GM21360 (cell line): ENCODE results near the gene ERGIC1.
"Not testable (repeated sequence)": the region's sequence is repeated elsewhere in the genome, so short reads cannot be mapped to it uniquely, and the experiment has no call there.

Experiments
- ATAC-seq: cut with Tn5 transposase; IDR thresholded peaks from one replicate; pipeline ENCODE4 v1.9.1; 2021; ENCODE audit warnings: mild to moderate bottlenecking, moderate library complexity; ENCODE audit not compliant: unreplicated experiment

ERGIC1 gene, protein sequence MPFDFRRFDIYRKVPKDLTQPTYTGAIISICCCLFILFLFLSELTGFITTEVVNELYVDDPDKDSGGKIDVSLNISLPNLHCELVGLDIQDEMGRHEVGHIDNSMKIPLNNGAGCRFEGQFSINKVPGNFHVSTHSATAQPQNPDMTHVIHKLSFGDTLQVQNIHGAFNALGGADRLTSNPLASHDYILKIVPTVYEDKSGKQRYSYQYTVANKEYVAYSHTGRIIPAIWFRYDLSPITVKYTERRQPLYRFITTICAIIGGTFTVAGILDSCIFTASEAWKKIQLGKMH

DNA sequence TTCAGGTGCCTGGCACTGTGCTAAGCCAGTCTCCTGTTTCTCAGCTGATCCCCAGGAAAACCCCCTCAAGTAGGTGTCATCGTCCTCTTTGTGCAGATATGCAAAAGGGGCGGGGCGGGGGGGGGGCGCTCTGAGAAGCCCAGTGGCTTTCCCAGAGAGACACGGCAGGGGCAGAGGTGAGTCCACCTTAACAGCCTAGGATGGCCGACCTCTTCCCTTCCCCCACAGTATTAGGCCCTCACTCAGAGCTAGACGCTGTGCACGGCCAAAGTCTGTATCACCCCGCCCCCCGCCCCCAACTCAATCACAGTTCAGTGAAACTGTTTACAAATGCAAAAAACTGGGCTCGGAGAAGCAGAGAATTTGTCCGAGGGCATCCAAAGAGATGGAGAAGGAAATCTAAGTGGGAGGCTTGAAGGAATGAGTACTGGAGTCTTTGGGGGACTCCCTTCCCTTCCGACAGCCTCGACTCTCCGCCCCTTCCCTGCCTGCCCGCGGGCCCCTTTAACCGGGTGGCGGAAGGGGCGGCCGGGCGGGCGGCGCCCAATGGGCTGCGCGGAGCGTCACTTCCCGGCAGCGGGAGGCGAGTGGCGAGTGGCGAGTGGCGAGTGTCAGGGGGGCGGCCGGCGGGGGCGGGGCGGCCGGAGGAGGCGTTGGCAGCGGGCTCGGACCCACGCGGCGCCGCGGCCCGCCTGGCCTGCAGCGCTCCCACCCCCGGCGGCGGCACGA is at the start of gene ERGIC1:
ERGIC1 (plus strand) TSS at position 566 of the 729 bp plus-strand sequence; CDS start at position 729, 163 bp downstream.
- peak; percentile 75 for ATAC-seq

DNA sequence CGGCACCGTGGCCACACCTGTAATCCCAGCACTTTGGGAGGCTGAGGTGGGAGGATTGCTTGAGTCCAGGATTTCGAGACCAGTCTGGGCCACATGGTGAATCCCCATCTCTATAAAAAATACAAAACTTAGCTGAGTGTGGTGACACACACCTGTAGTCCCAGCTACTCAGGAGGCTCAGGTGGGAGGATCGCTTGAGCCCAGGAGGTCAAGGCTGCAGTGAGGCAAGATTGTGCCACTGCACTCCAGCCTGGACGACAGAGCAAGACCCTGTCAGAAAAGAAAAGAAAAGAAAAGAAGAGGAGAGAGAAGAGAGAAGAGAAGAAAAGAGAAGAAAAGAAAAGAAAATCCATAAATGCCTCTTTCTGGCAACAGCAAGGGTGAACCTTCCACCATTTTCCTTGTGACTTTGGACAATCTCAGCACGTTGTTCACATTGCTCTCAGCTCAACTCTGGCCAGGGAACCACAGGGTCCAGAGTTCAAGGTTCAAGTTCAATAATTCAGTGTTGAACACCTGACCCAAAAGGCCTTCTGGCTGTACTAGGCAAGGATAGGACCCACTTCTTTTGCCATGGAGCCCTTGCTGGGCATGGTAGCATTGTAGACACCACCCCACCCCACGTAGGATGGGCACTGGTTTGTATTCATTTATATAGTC is 48.5 kb upstream of the ERGIC1 start:
- no peak for ATAC-seq

DNA sequence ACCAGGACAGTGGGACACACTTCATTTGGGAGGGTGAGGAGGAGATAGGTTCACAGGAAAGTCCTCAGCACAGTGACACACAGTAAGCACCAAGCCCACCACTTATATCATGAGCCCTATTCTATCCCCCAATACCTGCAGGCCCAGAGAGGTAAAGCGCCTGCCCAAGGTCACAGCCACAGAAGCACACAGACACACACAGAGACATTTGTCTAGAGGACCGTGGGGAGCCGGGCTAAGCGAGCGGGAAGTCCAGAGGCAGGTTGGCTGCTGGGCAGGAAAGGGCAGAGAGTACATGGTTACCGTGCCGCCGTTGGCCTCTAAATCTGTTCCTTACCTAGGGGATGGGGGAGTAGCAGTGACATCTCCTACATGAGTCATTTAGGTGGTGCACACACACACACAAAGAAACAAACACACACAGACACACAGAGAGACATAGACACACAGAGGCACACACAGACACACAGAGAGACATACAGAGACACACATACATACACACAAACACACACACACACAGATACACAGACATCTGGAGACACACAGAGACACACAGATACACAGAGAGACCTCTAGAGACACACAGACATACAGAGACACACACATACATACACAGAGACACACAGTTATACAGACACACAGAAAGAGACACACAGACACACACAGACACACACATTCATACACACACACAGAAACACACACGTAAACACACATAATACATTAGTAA is 47.2 kb upstream of the ERGIC1 start:
- no peak for ATAC-seq

- ATAC-seq, result not testable (repeated sequence)
Observed at GRCh38 chr5:172787538-172787937, 46.5 kb upstream of the ERGIC1 start.

- no peak for ATAC-seq
Observed at GRCh38 chr5:172788771-172789686, 45.0 kb upstream of the ERGIC1 start.

DNA sequence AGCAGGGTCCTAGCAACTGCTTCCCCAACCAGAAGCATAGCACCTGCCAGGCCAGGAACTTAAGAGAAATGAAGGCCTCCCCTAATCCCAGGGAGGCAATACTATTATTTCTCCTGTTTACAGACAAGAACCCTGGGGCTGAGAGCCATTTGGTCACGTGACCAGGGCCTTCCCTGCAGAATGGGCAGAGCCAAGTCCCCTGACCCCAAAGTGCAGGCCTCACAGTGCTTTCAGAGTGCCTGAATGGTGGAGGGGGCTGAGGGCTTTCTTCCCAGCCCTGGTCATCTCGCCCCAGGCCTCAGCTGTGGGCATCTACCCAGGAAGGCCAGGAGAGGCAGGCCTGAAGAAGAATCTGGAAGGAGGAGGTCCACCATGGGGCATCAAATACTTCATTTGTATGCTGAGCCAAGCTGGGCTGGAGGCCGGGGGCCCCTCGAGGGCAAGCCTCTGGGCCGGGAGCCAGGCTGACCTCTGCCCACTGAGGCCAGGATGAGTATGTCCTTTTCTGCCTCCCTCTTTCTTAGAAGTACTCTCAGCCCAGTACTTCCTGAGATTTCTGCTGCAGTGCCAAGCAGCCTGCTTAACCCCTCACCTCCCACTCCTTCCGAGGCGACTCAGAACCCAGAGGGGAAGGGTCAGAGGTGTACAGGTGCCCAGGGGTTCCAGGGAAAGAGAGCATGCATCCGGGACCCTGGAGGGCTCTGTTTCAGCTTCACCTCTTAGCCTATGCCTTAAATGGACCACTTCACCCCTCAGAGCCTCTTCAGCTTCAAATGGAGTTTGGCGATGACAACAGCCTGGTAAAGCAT is 44.2 kb upstream of the ERGIC1 start:
- ATAC-seq, result no peak

- no peak for ATAC-seq
Observed at GRCh38 chr5:172790496-172790889, 43.6 kb upstream of the ERGIC1 start.

- ATAC-seq, result no peak
Observed at GRCh38 chr5:172791286-172791685, 42.8 kb upstream of the ERGIC1 start.

DNA sequence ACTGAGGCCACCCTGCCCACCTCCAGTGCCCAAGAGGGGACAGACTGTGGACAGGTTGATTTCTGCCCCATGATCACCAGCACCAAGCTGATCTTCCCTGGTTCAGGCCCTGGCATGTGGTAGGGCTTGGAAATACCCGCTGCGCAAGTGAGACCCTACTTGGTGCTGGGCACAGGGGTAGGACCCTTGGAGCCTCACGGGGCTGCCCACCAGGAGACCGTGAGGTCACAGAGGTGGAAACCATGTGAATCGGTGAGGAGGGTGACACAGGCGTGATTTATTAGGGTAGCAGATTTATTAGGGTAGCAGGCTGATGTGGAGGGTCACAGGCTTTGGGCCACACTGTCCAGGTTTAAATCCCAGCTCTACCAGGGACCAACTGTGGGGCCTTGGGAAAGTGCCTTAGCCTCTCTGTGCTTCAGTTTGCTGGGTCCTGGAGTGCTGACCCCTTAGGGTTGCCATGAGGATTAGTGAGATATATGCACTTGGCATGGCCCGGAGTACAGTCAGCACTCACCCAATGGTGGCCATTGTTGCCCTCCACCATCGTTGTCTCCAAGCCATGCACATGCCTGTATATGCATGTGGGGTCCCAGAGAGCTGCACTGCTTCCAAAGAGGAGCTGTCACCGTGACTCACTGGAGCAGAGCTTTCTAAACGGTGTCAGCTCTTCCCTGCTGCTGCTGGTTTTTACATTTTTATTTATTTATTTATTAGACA is 42.2 kb upstream of the ERGIC1 start:
- ATAC-seq, result no peak

GRCh38 chr5:172792701-172793570 is 41.1 kb upstream of the ERGIC1 start:
- ATAC-seq, result no peak

GRCh38 chr5:172793577-172794488 is 40.2 kb upstream of the ERGIC1 start:
- ATAC-seq, result peak; percentile 47

GRCh38 chr5:172795318-172795977 is 38.6 kb upstream of the ERGIC1 start:
- ATAC-seq, result no peak

- no peak for ATAC-seq
Observed at GRCh38 chr5:172796306-172796705, 37.7 kb upstream of the ERGIC1 start.

DNA sequence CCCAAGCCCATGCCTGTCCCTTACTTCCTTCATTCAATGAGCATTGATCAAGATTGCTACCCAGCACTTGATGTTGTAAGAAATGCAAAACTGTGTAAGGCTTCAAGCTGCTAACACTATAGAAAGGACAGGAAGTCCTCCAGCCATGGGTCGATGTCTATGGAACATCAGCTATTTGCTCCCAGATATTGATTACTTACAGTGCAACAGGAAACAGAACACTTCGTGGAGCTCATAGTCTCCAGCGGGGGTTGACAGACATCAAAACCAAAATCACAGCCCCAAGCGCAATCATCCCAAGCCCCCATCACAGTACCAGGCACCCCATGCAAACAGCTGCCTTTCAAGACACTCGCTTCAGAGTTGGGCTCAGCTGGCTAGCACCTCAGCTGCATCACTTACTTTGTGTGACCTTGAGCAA is 36.3 kb upstream of the ERGIC1 start:
- ATAC-seq, result no peak

DNA sequence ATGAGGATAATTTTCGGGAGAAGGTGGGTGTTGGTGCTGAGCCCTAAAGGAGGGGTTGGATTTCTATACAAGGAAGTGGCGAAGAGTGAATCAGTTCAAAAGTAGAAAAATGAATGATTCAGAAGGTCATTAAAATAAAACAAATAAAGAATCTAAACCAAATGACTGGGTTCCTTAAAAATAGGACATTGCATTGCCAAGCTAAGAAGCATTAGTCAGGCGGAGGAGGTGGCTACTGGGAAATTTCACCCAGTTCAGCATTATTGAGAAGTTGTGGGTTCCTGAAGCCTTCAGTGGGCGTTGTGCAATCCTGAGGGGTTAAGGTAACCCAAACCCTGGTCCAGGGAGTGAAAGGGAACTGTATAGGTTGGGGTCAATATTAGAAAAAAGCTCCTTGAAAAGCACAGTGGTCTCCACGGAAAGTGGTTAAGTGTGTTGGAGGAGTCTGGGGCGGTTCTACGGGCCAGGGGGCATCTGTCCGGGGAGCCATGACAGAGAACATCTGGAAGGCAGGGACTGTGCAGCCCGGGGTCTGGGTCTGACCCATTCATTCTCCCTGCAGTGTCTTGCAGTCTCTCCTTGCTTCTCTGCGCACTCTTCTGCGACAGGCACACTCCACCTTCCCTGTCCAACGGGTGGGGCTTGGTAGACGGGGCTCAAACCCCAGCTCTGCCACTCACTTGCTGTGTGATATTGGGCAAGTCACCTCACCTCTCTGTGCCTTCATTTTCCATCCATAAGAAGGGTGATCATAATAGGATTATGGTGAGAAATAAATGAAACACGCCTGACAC is 35.4 kb upstream of the ERGIC1 start:
- no peak for ATAC-seq
